B cell (primary cell): ENCODE data around the gene ORAI3.

ENCODE experiments used
- CTCF ChIP-seq: fragments of 200-600 bp; IDR thresholded peaks from one replicate; pipeline ENCODE4 v1.8.0; 2022; ENCODE audit warnings: antibody characterized with exemption, mild to moderate bottlenecking
- EZH2 ChIP-seq: IDR thresholded peaks from 2 replicates; pipeline ENCODE4 v1.6.1; 2012; ENCODE audit warnings: borderline replicate concordance, low read depth, mild to moderate bottlenecking, moderate library complexity, low read length; ENCODE audit not compliant: insufficient read depth, poor library complexity, severe bottlenecking

DNA sequence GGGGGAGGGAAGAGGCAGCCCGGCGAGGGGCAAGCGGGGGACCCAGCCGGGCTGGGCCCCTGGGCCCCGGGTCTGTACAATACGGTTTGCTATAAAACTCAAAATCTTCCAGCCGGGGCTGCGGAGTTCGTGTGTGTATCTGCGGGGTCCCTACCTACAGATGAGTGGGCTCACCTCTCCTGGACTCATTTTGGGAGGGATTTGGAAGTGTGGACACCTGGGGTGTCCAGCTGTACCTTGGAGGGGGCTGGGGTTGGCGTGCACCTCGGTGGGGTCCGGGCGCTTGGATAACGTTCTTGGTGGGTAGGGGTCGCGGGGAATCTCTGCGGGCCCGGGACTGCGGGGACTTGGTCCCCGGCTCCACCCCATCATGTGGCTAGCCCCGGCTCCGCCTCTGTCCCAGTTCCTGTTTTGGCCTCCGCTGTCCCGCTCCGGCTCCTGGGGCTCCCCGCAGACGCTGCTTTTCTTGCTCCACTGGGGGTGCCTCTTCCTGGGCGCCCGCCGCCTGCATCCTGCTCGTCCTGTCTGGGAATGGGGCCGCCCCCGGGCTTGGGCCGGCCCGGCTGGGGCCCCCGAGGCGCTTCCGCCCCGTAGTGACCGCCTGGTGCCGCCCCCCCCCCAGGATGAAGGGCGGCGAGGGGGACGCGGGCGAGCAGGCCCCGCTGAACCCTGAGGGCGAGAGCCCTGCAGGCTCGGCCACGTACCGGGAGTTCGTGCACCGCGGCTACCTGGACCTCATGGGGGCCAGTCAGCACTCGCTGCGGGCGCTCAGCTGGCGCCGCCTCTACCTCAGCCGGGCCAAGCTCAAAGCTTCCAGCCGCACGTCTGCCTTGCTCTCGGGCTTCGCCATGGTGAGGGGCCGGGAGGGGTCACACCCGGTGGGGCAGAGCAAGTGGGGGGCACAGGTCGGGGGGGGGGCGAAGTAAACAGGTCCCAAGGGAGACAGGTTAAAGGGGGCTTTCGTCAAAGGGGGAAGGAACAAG lies at the start of gene ORAI3:
- no peak for TF ChIP-seq CTCF
- TF ChIP-seq EZH2, result no peak
